Bronchial epithelial cell (primary cell): Measurements from ENCODE around the gene CINP. TPM values are rescaled to one million over a fixed set of nuclear protein-coding genes. Genes with fewer than 3 reads are reported as not detected.

Experiments
- DNase-seq: peaks from one replicate; pipeline ENCODE4 v3.0.0-alpha.2; 2010; ENCODE audit warnings: low read depth
- FAIRE-seq: peaks from 2 replicates; lab custom pipeline; 2011; peaks lifted over from hg19 to GRCh38; lab: Jason Lieb, UNC
- H3K27me3 ChIP-seq: 2 replicates; pipeline ENCODE4 v1.5.1; 2011; ENCODE audit warnings: low read length; ENCODE audit not compliant: control insufficient read depth, insufficient read depth
- H3K36me3 ChIP-seq: 2 replicates; pipeline ENCODE4 v1.5.1; 2011; ENCODE audit warnings: low read length; ENCODE audit not compliant: control insufficient read depth, insufficient read depth
- H3K4me3 ChIP-seq: 2 replicates; pipeline ENCODE4 v1.5.1; 2011; ENCODE audit warnings: mild to moderate bottlenecking, low read depth, low read length, control low read depth
- CTCF ChIP-seq: IDR thresholded peaks from 2 replicates; pipeline ENCODE4 v1.5.1; 2011; ENCODE audit warnings: mild to moderate bottlenecking, moderate library complexity, low read length, control low read depth, inconsistent platforms; ENCODE audit not compliant: insufficient read depth, severe bottlenecking
- total RNA-seq: library from RNA; depleted of rRNA; stranded (reverse); fragments of >200 nt; gene quantifications from 2 replicates; pipeline ENCODE4 v1.2.1, GENCODE V29; 2014

Gene CINP
- total RNA-seq, 1 donor from 2014 or later, result 38.4 TPM

- FAIRE-seq, result no peak
- Histone ChIP-seq H3K27me3 (no peaks in the 10 kb centered on the region), H3K4me3 (peak overlapping the region; percentile 74), H3K36me3 (no peaks in the 10 kb centered on the region)
- no peak for TF ChIP-seq CTCF
- peak; percentile 12 for DNase-seq
Observed at GRCh38 chr14:102320033-102320660, 42.5 kb downstream of the CINP start.

GRCh38 chr14:102319351-102320032, 43.2 kb downstream of the CINP start, which contains the start of gene ZNF839:
ZNF839 (plus strand) TSS chr14:102319746; CDS start chr14:102319766, 20 bp downstream.
- H3K4me3 ChIP-seq, result peak within 1 kb of the TSS; percentile 74
- no peaks in the 10 kb centered on the region for H3K27me3 ChIP-seq
- DNase-seq (peak; percentile 70), FAIRE-seq (no peak)
- no peak for TF ChIP-seq CTCF
- no peaks in the 10 kb centered on the region for H3K36me3 ChIP-seq

DNA sequence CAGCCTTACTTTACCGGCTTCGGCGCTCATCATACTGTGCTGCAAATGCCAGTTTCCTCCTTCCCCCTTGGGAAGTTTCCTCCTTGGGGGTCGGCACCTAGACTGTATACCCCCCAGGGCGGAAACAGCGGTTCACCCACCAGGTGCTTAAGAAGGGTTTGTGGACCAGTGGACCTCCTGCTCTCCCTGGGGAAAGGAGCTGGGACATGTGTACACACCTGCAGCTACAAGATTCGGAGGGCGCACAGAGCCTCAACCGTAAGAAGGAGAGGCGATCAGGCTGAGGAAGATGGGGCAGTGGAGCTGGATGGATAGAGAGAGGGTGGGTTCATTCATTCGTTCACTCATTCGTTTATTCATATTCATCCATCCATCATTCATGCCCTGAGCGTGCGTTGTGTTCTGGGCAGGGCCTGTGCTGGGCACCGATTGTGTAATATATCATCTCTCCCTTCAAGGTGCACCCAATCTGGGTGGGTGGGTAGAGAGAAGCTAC, 43.9 kb downstream of the CINP start:
- FAIRE-seq (no peak), DNase-seq (no peak)
- Histone ChIP-seq H3K4me3 (peak overlapping the region; percentile 74), H3K27me3 (no peaks in the 10 kb centered on the region), H3K36me3 (no peaks in the 10 kb centered on the region)
- no peak for TF ChIP-seq CTCF

DNA sequence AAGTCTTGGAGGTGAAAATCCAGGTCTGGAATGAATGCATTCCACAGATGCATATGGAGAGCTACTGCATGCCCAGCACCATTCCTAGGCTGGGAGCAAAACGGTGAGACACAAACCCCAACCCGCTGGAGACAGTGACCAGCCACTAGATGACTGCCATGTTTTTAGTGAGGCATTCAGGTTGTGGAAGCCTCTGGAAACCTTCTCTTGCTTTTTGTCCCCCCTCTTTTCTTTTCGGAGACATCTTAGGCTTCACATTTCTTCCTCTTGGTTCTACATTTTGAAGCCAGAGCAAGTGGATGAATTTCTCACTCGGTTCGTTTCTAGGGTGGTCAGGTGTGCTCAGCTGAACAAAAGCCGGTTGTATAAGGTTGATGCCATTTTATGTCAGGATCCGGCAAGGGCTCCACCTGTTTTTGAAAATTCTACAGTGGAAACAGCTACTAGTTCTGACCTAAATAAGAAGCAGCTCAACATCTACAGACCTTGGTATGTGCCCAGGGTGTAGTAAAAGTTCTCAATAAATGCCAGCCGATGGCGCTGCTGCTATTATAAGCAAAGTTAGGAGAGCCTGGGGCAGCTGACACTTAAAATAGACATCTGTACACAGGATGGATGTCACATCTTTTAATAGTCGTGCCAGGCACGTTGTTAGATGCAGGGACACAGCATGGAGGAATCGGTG, 45.0 kb downstream of the CINP start:
- TF ChIP-seq CTCF, result no peak
- Histone ChIP-seq H3K36me3 (no peaks in the 10 kb centered on the region), H3K4me3 (peak overlapping the region; percentile 53), H3K27me3 (no peaks in the 10 kb centered on the region)
- FAIRE-seq (no peak), DNase-seq (peak; percentile 17)

GRCh38 chr14:102316743-102317563, 45.7 kb downstream of the CINP start:
- H3K4me3 ChIP-seq, result peak overlapping the region; percentile 53
- FAIRE-seq (no peak), DNase-seq (peak; percentile 75)
- H3K27me3 ChIP-seq, result no peaks in the 10 kb centered on the region
- peak; percentile 85 for TF ChIP-seq CTCF
- no peaks in the 10 kb centered on the region for H3K36me3 ChIP-seq
